Epithelial cell of esophagus (primary cell): ENCODE measurements around the gene GUCY1A2.

Experiments used
- DNase-seq: peaks from one replicate; pipeline ENCODE4 v3.0.0; 2010; ENCODE audit warnings: low read depth
- H3K4me3 ChIP-seq: 2 replicates; pipeline ENCODE4 v1.5.1; 2011; ENCODE audit warnings: mild to moderate bottlenecking, low read length, control low read depth
- CTCF ChIP-seq: IDR thresholded peaks from 2 replicates; pipeline ENCODE4 v1.5.1; 2011; ENCODE audit warnings: low read depth, mild to moderate bottlenecking, low read length, control low read depth, inconsistent platforms; ENCODE audit not compliant: insufficient read depth; ENCODE audit errors: missing control alignments

Gene GUCY1A2

GRCh38 chr11:106986261-106986660, 32.0 kb downstream of the GUCY1A2 start:
- TF ChIP-seq CTCF, result no peak
- DNase-seq, result peak; percentile 33
- H3K4me3 ChIP-seq, result no peak overlapping the region

- no peak for TF ChIP-seq CTCF
- H3K4me3 ChIP-seq, result no peak overlapping the region
- DNase-seq, result no peak
Measured at GRCh38 chr11:106983991-106984390, 34.3 kb downstream of the GUCY1A2 start.

- no peak for TF ChIP-seq CTCF
- H3K4me3 ChIP-seq, result no peak overlapping the region
- DNase-seq, result no peak
Measured at GRCh38 chr11:106983261-106983660, 35.0 kb downstream of the GUCY1A2 start.

GRCh38 chr11:106974831-106975230, 43.4 kb downstream of the GUCY1A2 start:
- DNase-seq, result no peak
- peak; percentile 33 for TF ChIP-seq CTCF
- no peak overlapping the region for H3K4me3 ChIP-seq

GRCh38 chr11:106971864-106972263, 46.4 kb downstream of the GUCY1A2 start:
- TF ChIP-seq CTCF, result no peak
- no peak overlapping the region for H3K4me3 ChIP-seq
- DNase-seq, result no peak

GRCh38 chr11:106969644-106970355, 48.5 kb downstream of the GUCY1A2 start:
- no peak for TF ChIP-seq CTCF
- no peak for DNase-seq
- no peak overlapping the region for H3K4me3 ChIP-seq

GRCh38 chr11:106962995-106963394, 55.3 kb downstream of the GUCY1A2 start:
- TF ChIP-seq CTCF, result no peak
- DNase-seq, result no peak
- H3K4me3 ChIP-seq, result no peak overlapping the region
